Measurements from ENCODE around the gene TTC34.

Gene TTC34

GRCh38 chr1:2610036-2610959 lies 191.2 kb downstream of the TTC34 start:
- no peak overlapping the region for H2AFZ ChIP-seq (ENCODE audit: low read depth, low read length)
- no peak overlapping the region for H3K9ac ChIP-seq (ENCODE audit: low read depth, low read length)
- H3K27me3 ChIP-seq (ENCODE audit: insufficient read depth, low read length, poor library complexity): no peaks in the 10 kb centered on the region
- H3K27ac ChIP-seq (ENCODE audit: low read length): no peak overlapping the region
- H3K36me3 ChIP-seq (ENCODE audit: insufficient read depth, low read length): no peaks in the 10 kb centered on the region
- ATAC-seq (ENCODE audit: insufficient read depth, low read depth) (no peak), DNase-seq (no peak)
- H3K4me1 ChIP-seq (ENCODE audit: insufficient read depth, low read length): no peaks in the 10 kb centered on the region
- no peak overlapping the region for H3K4me3 ChIP-seq (ENCODE audit: low read depth in 1 of 2, low read length in 2 of 2)
- peaks cover 2% of the 10 kb centered on the region for H3K9me3 ChIP-seq (ENCODE audit: insufficient read depth, low read length, severe bottlenecking)
- no peak for TF ChIP-seq EZH2 (IDR thresholded peaks at IDR 0.05; ENCODE audit: borderline replicate concordance, low read depth, low read length, severe bottlenecking)
- TF ChIP-seq CTCF (IDR thresholded peaks at IDR 0.05; ENCODE audit: borderline replicate concordance, extremely low read depth, low read length, poor library complexity, severe bottlenecking): no peak
- no peaks in the 10 kb centered on the region for H4K20me1 ChIP-seq (ENCODE audit: insufficient read depth, low read length)
- H3K4me2 ChIP-seq (ENCODE audit: insufficient read depth, low read length): no peak overlapping the region
- no peaks in the 10 kb centered on the region for H3K79me2 ChIP-seq (ENCODE audit: insufficient read depth, low read length)

DNA sequence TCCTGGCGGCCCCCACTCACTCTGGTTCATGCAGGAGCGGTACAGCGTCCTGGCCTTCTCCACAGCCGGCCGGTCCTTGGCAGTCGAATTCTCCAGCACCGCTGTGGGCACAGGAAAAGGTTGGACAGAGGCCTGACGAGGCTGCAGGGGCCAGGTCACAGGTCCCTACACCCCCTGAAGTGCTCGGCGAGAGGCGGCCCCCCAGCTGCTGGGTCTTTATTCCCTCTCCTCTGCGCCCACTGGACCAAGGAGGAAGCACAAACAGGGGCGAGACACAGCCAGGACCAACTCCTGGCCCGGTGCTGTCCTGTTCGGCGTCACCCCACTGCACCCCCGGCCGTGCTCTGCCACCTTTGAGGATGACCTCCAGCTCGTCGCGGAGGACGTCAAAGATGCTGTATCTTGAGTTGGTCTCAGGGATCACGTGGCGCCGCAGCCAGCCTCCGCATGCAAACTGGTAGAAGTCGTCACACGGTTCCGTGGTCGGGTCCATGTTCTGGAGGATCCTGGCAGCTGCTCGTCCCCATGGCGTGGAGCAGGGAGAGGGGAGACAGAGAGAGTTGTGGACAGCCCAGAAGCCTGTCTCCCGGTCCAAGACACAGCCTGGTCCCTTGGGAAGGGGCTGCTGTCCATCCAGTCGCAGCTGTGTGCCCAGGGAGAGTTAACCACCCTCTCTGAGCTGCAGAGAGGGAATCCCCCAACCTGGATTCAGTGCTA lies 192.0 kb downstream of the TTC34 start:
- Histone ChIP-seq H3K79me2 (ENCODE audit: insufficient read depth, low read length) (no peaks in the 10 kb centered on the region), H3K4me3 (ENCODE audit: low read depth in 1 of 2, low read length in 2 of 2) (no peak overlapping the region), H3K9me3 (ENCODE audit: insufficient read depth, low read length, severe bottlenecking) (peaks cover 2% of the 10 kb centered on the region), H4K20me1 (ENCODE audit: insufficient read depth, low read length) (no peaks in the 10 kb centered on the region), H3K4me2 (ENCODE audit: insufficient read depth, low read length) (no peak overlapping the region), H3K27ac (ENCODE audit: low read length) (no peak overlapping the region), H3K4me1 (ENCODE audit: insufficient read depth, low read length) (no peaks in the 10 kb centered on the region), H2AFZ (ENCODE audit: low read depth, low read length) (no peak overlapping the region), H3K36me3 (ENCODE audit: insufficient read depth, low read length) (no peaks in the 10 kb centered on the region), H3K27me3 (ENCODE audit: insufficient read depth, low read length, poor library complexity) (no peaks in the 10 kb centered on the region), H3K9ac (ENCODE audit: low read depth, low read length) (no peak overlapping the region)
- ATAC-seq (ENCODE audit: insufficient read depth, low read depth) (no peak), DNase-seq (no peak)
- no peak for TF ChIP-seq EZH2 (IDR thresholded peaks at IDR 0.05; ENCODE audit: borderline replicate concordance, low read depth, low read length, severe bottlenecking)
- TF ChIP-seq CTCF (IDR thresholded peaks at IDR 0.05; ENCODE audit: borderline replicate concordance, extremely low read depth, low read length, poor library complexity, severe bottlenecking): no peak

- Histone ChIP-seq H2AFZ (ENCODE audit: low read depth, low read length) (no peak overlapping the region), H3K4me3 (ENCODE audit: low read depth in 1 of 2, low read length in 2 of 2) (no peak overlapping the region), H3K27ac (ENCODE audit: low read length) (no peak overlapping the region), H3K9me3 (ENCODE audit: insufficient read depth, low read length, severe bottlenecking) (no peaks in the 10 kb centered on the region), H3K36me3 (ENCODE audit: insufficient read depth, low read length) (no peaks in the 10 kb centered on the region), H3K9ac (ENCODE audit: low read depth, low read length) (no peak overlapping the region), H3K27me3 (ENCODE audit: insufficient read depth, low read length, poor library complexity) (no peaks in the 10 kb centered on the region), H3K4me1 (ENCODE audit: insufficient read depth, low read length) (no peaks in the 10 kb centered on the region), H3K79me2 (ENCODE audit: insufficient read depth, low read length) (no peaks in the 10 kb centered on the region), H4K20me1 (ENCODE audit: insufficient read depth, low read length) (no peaks in the 10 kb centered on the region), H3K4me2 (ENCODE audit: insufficient read depth, low read length) (no peak overlapping the region)
- no peak for TF ChIP-seq CTCF (IDR thresholded peaks at IDR 0.05; ENCODE audit: borderline replicate concordance, extremely low read depth, low read length, poor library complexity, severe bottlenecking)
- TF ChIP-seq EZH2 (IDR thresholded peaks at IDR 0.05; ENCODE audit: borderline replicate concordance, low read depth, low read length, severe bottlenecking): no peak
- no peak for ATAC-seq (ENCODE audit: insufficient read depth, low read depth)
- no peak for DNase-seq
Observed at GRCh38 chr1:2607641-2608091, 193.8 kb downstream of the TTC34 start.

Measured in DND-41 (cell line).